ENCODE data around the gene LENG9. TPM values are rescaled to one million over a fixed set of nuclear protein-coding genes. Genes with fewer than 3 reads are reported as not detected.

Gene LENG9
- total and polyA plus RNA-seq, 3 experiments from 2014 or later = 0.23 to 4.4 (median 3.8) TPM

DNA sequence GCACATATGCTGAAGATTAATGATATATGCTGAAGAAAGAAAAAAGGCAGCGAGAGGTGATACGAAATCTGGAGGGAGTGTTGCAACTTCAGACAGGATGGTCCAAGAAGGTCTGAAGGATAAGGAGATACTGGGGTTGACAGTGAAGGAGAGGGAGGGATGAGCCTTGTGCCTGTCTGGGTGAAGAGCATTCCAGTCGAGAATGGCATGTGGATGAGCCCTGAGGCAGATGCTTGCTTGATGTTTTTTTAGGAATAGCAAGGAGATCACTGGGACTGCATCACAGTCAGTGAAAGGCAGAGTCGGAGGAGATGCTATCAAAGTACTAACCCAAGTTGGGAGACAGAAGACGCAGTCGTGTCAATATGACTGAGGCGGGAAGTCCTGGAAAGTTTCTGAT, 25.8 kb upstream of the LENG9 start:
- DNase-seq = no peak
- Histone ChIP-seq H3K27me3 (ENCODE audit: insufficient read depth, low read length, poor library complexity, severe bottlenecking) (no peaks in the 10 kb centered on the region), H3K4me3 (ENCODE audit: low read length) (no peak overlapping the region), H3K4me1 (ENCODE audit: insufficient read depth, low read length) (no peaks in the 10 kb centered on the region), H3K36me3 (ENCODE audit: insufficient read depth, low read length) (no peaks in the 10 kb centered on the region), H3K27ac (ENCODE audit: low read depth, low read length) (no peak overlapping the region), H3K9me3 (ENCODE audit: low read length) (no peaks in the 10 kb centered on the region)
- CTCF ChIA-PET = no interaction called here
- Mint-ChIP-seq H3K27me3 (peaks cover 6 to 29% of the 10 kb centered on the region in 2 donors), H3K4me3 (no peak overlapping the region), H3K27ac (no peak overlapping the region), H3K36me3 (no peaks in the 10 kb centered on the region), H3K9me3 (no peaks in the 10 kb centered on the region), H3K4me1 (peaks cover 0 to 3% (median 3%) of the 10 kb centered on the region in 3 donors)
- POLR2A ChIA-PET = no interaction called here

DNA sequence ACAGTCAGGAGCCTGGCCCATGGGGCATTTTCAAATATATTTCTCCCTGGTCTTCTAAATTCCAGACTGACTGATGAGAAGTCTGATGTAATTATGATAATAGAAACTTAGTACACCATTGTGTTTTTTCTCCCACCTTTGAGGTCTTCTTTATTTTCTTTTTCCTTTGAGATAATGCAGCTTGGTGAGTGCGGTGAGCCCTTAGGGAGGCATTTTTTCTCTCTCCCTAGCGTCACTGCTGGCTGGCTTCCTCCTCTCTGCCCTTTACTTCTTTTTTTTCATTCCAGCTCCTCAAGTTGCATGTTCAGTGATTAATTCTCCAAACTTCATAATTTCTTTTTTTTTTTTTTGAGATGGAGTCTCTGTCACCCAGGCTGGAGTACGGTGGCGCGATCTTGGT, 22.3 kb upstream of the LENG9 start:
- H3K9me3 Mint-ChIP-seq = no peaks in the 10 kb centered on the region
- no peak overlapping the region for H3K27ac ChIP-seq (ENCODE audit: low read depth, low read length)
- H3K4me3 ChIP-seq (ENCODE audit: low read length) = no peak overlapping the region
- no peak overlapping the region for H3K27ac Mint-ChIP-seq
- no peaks in the 10 kb centered on the region for H3K36me3 ChIP-seq (ENCODE audit: insufficient read depth, low read length)
- H3K27me3 ChIP-seq (ENCODE audit: insufficient read depth, low read length, poor library complexity, severe bottlenecking) = no peaks in the 10 kb centered on the region
- peak overlapping the region in 1 of 7 donors; percentile 81 for H3K4me3 Mint-ChIP-seq
- POLR2A ChIA-PET = no interaction called here
- no peaks in the 10 kb centered on the region for H3K9me3 ChIP-seq (ENCODE audit: low read length)
- H3K36me3 Mint-ChIP-seq = no peaks in the 10 kb centered on the region
- CTCF ChIA-PET = interaction anchor here (0.6 kb wide), 1 partner anchor 194 kb away, joined by 3 read pairs; no protein-coding TSS in a partner anchor
- H3K4me1 ChIP-seq (ENCODE audit: insufficient read depth, low read length) = peaks cover 6% of the 10 kb centered on the region
- H3K4me1 Mint-ChIP-seq = peaks cover 10 to 17% (median 17%) of the 10 kb centered on the region in 3 donors
- DNase-seq = no peak
- peaks cover 12 to 24% of the 10 kb centered on the region in 2 donors for H3K27me3 Mint-ChIP-seq

DNA sequence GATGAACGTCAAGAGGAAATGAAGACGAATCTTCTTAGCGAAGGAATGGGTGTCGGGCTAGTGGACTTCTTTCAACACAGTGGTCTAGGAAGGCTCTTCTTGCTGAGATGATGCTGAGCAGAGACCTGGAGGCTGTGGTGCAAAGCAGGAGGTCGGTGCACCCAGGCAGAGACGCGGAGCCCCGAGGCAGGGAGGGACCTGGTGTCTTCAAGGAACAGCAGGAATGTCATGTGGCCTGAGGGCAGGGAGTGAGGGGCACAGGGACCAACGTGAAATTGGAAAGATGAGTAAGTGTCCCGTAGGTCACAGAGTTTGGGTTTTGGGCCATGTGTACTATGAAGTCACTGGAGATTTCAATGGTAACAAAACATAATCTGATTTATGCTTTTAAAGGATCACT, 20.9 kb upstream of the LENG9 start:
- Histone ChIP-seq H3K4me3 (ENCODE audit: low read length) (no peak overlapping the region), H3K27me3 (ENCODE audit: insufficient read depth, low read length, poor library complexity, severe bottlenecking) (no peaks in the 10 kb centered on the region), H3K9me3 (ENCODE audit: low read length) (no peaks in the 10 kb centered on the region), H3K27ac (ENCODE audit: low read depth, low read length) (no peak overlapping the region), H3K4me1 (ENCODE audit: insufficient read depth, low read length) (peaks cover 6% of the 10 kb centered on the region), H3K36me3 (ENCODE audit: insufficient read depth, low read length) (no peaks in the 10 kb centered on the region)
- no peaks in the 10 kb centered on the region for H3K9me3 Mint-ChIP-seq
- ChIA-PET POLR2A (no interaction called here), CTCF (no interaction called here)
- peaks cover 10 to 17% (median 17%) of the 10 kb centered on the region in 3 donors for H3K4me1 Mint-ChIP-seq
- no peaks in the 10 kb centered on the region for H3K36me3 Mint-ChIP-seq
- H3K4me3 Mint-ChIP-seq = no peak overlapping the region
- H3K27ac Mint-ChIP-seq = no peak overlapping the region
- H3K27me3 Mint-ChIP-seq = peaks cover 12 to 26% of the 10 kb centered on the region in 2 donors
- DNase-seq = no peak

DNA sequence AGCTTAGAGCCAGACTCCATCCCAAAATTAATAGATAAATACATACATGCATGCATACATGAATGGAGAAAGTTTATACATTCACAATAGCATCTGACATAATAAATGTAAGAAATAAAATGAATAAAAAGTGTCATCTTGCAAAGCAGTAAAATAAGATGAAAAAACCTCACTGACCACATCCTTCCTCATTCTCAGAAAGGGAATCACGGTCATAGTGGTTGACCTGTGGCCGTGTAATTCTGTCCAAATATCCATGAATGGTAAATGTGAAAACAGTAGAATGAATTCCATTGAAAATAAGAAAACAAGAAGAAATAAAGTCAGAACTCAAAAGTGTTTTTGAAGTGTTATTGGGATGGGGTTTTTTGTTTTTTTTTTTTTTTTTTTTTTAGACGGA, 19.3 kb upstream of the LENG9 start:
- H3K9me3 ChIP-seq (ENCODE audit: low read length) = no peaks in the 10 kb centered on the region

DNA sequence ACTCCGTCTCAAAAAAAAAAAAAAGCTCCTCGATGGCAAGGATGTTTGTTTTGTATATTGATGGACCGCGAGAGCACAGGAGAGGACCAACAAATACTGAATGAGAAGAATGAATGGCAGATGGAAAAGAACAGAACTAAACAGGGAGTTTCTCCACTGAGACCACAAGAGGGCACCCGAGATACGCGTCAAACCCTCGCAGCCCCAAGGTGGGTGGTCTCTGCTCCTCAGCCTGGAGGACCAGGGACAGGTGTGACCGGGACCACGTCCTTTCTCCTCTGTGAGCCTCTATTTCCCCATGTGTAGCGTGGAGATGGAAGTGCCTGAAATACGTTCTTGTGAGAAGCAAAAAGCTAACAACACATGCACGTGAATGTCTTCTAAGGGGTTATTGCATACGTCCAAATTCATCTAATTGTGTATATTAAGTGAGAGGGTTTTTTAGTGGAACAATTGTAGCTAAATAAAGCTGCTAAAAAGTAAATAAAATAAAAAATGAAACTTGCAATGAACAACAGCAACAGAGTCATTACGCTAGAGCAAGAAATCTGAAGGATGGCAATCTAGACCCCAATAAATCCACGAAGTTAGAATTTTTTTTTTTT, 17.9 kb upstream of the LENG9 start:
- Mint-ChIP-seq H3K4me3 (peak overlapping the region in 2 of 7 donors; percentile 36 to 63), H3K9me3 (no peaks in the 10 kb centered on the region), H3K4me1 (peaks cover 13 to 17% (median 17%) of the 10 kb centered on the region in 3 donors), H3K36me3 (no peaks in the 10 kb centered on the region), H3K27ac (peak overlapping the region in 1 of 8 donors; percentile 43), H3K27me3 (peaks cover 12 to 44% of the 10 kb centered on the region in 2 donors)
- peaks cover 6% of the 10 kb centered on the region for H3K4me1 ChIP-seq (ENCODE audit: insufficient read depth, low read length)
- DNase-seq = peak in 1 of 5 donors; percentile 33
- no peak overlapping the region for H3K27ac ChIP-seq (ENCODE audit: low read depth, low read length)
- no peaks in the 10 kb centered on the region for H3K36me3 ChIP-seq (ENCODE audit: insufficient read depth, low read length)
- no peaks in the 10 kb centered on the region for H3K27me3 ChIP-seq (ENCODE audit: insufficient read depth, low read length, poor library complexity, severe bottlenecking)
- no peaks in the 10 kb centered on the region for H3K9me3 ChIP-seq (ENCODE audit: low read length)
- ChIA-PET CTCF (interaction anchor here (0.7 to 1.8 kb wide), 9 partner anchors 10 to 194 kb away, joined by 3 to 6 read pairs (median 3); partner anchors contain the start of genes LENG8, LENG9 and TTYH1), POLR2A (interaction anchor here (0.7 kb wide), 2 partner anchors 15 to 141 kb away, joined by 4 to 8 read pairs; no protein-coding TSS in a partner anchor)
- no peak overlapping the region for H3K4me3 ChIP-seq (ENCODE audit: low read length)

More for the DNA sequence above, 19.3 kb upstream of the LENG9 start:
- peaks cover 12 to 33% of the 10 kb centered on the region in 2 donors for H3K27me3 Mint-ChIP-seq
- H3K27ac Mint-ChIP-seq = no peak overlapping the region
- Histone ChIP-seq H3K4me1 (ENCODE audit: insufficient read depth, low read length) (peaks cover 6% of the 10 kb centered on the region), H3K36me3 (ENCODE audit: insufficient read depth, low read length) (no peaks in the 10 kb centered on the region), H3K27ac (ENCODE audit: low read depth, low read length) (no peak overlapping the region), H3K4me3 (ENCODE audit: low read length) (no peak overlapping the region), H3K27me3 (ENCODE audit: insufficient read depth, low read length, poor library complexity, severe bottlenecking) (no peaks in the 10 kb centered on the region)
- DNase-seq = no peak
- H3K9me3 Mint-ChIP-seq = no peaks in the 10 kb centered on the region
- H3K4me3 Mint-ChIP-seq = no peak overlapping the region
- no peaks in the 10 kb centered on the region for H3K36me3 Mint-ChIP-seq
- ChIA-PET POLR2A (no interaction called here), CTCF (interaction anchor here (1.0 to 1.8 kb wide), 2 partner anchors 15 to 1021 kb away, joined by 3 to 4 read pairs; no protein-coding TSS in a partner anchor)
- H3K4me1 Mint-ChIP-seq = peaks cover 13 to 17% (median 17%) of the 10 kb centered on the region in 3 donors

DNA sequence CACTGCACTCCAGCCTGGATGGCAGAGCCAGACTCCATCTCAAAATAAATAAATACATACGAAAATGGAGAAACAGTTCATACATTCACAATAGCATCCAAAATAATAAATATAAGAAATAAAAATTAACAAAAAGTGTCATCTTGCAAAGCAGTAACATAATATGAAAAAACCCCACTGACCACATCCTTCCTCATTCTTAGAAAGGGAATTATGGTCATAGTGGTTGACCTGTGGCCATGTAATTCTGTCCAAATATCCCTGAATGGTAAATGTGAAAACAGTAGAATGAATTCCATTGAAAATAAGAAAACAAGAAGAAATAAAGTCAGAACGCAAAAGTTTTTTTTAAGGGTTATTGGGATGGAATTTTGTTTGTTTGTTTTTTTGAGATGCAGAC, 16.5 kb upstream of the LENG9 start:
- no peak overlapping the region for H3K4me3 ChIP-seq (ENCODE audit: low read length)
- H3K4me1 ChIP-seq (ENCODE audit: insufficient read depth, low read length) = peaks cover 6% of the 10 kb centered on the region
- H3K36me3 ChIP-seq (ENCODE audit: insufficient read depth, low read length) = no peaks in the 10 kb centered on the region
- ChIA-PET POLR2A (no interaction called here), CTCF (interaction anchor here (1.4 to 2.4 kb wide), 3 partner anchors 17 to 195 kb away, joined by 4 to 8 read pairs (median 7); partner anchors contain the start of genes LENG8 and LENG9)
- no peak for DNase-seq
- no peak overlapping the region for H3K4me3 Mint-ChIP-seq
- no peaks in the 10 kb centered on the region for H3K9me3 ChIP-seq (ENCODE audit: low read length)
- peaks cover 10 to 17% (median 13%) of the 10 kb centered on the region in 3 donors for H3K4me1 Mint-ChIP-seq
- no peaks in the 10 kb centered on the region for H3K36me3 Mint-ChIP-seq
- no peaks in the 10 kb centered on the region for H3K27me3 ChIP-seq (ENCODE audit: insufficient read depth, low read length, poor library complexity, severe bottlenecking)
- H3K9me3 Mint-ChIP-seq = no peaks in the 10 kb centered on the region
- peaks cover 9 to 43% of the 10 kb centered on the region in 2 donors for H3K27me3 Mint-ChIP-seq
- no peak overlapping the region for H3K27ac ChIP-seq (ENCODE audit: low read depth, low read length)
- no peak overlapping the region for H3K27ac Mint-ChIP-seq

DNA sequence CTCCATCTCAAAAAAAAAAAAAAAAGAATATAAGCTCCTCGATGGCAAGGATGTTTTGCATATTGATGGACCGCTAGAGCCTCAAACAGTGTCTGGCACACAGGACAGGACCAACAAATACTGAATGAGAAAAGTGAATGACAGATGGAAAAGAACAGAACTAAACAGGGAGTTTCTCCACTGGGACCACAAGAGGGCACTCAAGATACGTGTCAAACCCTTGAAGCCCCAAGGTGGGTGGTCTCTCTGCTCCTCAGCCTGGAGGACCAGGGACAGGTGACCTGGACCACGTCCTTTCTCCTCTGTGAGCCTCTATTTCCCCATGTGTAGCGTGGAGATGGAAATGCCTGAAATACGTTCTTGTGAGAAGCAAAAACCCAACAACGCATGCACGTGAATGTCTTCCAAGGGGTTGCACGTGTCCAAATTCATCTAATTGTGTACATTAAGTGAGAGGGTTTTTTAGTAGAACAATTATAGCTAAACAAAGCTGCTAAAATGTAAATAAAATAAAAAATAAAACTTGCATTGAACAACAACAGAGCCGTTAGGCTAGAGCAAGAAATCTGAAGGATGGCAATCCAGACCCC, 15.2 kb upstream of the LENG9 start:
- Mint-ChIP-seq H3K4me3 (no peak overlapping the region), H3K27me3 (peaks cover 9 to 42% of the 10 kb centered on the region in 2 donors), H3K4me1 (peaks cover 12 to 17% (median 13%) of the 10 kb centered on the region in 3 donors), H3K27ac (no peak overlapping the region), H3K9me3 (no peaks in the 10 kb centered on the region), H3K36me3 (no peaks in the 10 kb centered on the region)
- no peak for DNase-seq
- no peaks in the 10 kb centered on the region for H3K27me3 ChIP-seq (ENCODE audit: insufficient read depth, low read length, poor library complexity, severe bottlenecking)
- no peak overlapping the region for H3K27ac ChIP-seq (ENCODE audit: low read depth, low read length)
- POLR2A ChIA-PET = interaction anchor here (0.6 kb wide), 1 partner anchor 602 kb away, joined by 3 read pairs; no protein-coding TSS in a partner anchor
- no peaks in the 10 kb centered on the region for H3K9me3 ChIP-seq (ENCODE audit: low read length)
- no peaks in the 10 kb centered on the region for H3K36me3 ChIP-seq (ENCODE audit: insufficient read depth, low read length)
- CTCF ChIA-PET = interaction anchor here (0.9 to 2.4 kb wide), 7 partner anchors 10 to 199 kb away, joined by 3 to 8 read pairs (median 3); partner anchors contain the start of gene LENG8
- H3K4me3 ChIP-seq (ENCODE audit: low read length) = no peak overlapping the region
- H3K4me1 ChIP-seq (ENCODE audit: insufficient read depth, low read length) = peaks cover 6% of the 10 kb centered on the region

DNA sequence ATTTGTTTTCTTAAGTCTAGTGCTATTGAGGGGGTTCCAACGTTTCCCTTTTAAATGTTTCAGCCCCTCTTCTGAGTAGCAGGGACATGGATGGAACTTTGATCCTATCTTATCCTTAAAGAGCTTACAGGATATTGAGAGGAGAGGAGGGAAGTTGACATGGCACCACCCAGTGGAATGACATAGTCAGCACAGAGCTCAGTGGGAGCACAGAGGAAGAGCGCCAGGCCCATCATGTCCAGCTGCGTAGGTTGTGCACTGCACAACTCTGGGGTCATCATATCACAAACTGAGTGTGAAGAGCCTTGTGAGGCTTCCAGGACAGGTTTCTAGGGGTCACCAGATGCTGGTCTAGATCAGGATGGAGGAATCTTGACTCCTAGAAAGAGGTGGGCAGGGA, 14.1 kb upstream of the LENG9 start:
- Histone ChIP-seq H3K27ac (ENCODE audit: low read depth, low read length) (no peak overlapping the region), H3K4me3 (ENCODE audit: low read length) (no peak overlapping the region), H3K4me1 (ENCODE audit: insufficient read depth, low read length) (peaks cover 6% of the 10 kb centered on the region), H3K27me3 (ENCODE audit: insufficient read depth, low read length, poor library complexity, severe bottlenecking) (no peaks in the 10 kb centered on the region), H3K9me3 (ENCODE audit: low read length) (no peaks in the 10 kb centered on the region), H3K36me3 (ENCODE audit: insufficient read depth, low read length) (no peaks in the 10 kb centered on the region)
- H3K27ac Mint-ChIP-seq = no peak overlapping the region
- H3K9me3 Mint-ChIP-seq = no peaks in the 10 kb centered on the region
- peaks cover 11 to 50% of the 10 kb centered on the region in 2 donors for H3K27me3 Mint-ChIP-seq
- DNase-seq = no peak
- H3K4me1 Mint-ChIP-seq = peaks cover 10 to 11% (median 11%) of the 10 kb centered on the region in 3 donors
- POLR2A ChIA-PET = no interaction called here
- no peaks in the 10 kb centered on the region for H3K36me3 Mint-ChIP-seq
- no peak overlapping the region for H3K4me3 Mint-ChIP-seq
- CTCF ChIA-PET = interaction anchor here (0.9 to 1.6 kb wide), 3 partner anchors 24 to 87 kb away, joined by 3 read pairs; no protein-coding TSS in a partner anchor

All from CD8-positive, alpha-beta memory T cell (primary cell).